ENCODE data around the gene KCNJ15.
"Not testable (repeated sequence)": the region's sequence is repeated elsewhere in the genome, so short reads cannot be mapped to it uniquely, and the experiment has no call there.

The KCNJ15 gene

GRCh38 chr21:38244885-38245869 lies 11.6 kb upstream of the KCNJ15 start:
- DNase-seq, result no peak

DNA sequence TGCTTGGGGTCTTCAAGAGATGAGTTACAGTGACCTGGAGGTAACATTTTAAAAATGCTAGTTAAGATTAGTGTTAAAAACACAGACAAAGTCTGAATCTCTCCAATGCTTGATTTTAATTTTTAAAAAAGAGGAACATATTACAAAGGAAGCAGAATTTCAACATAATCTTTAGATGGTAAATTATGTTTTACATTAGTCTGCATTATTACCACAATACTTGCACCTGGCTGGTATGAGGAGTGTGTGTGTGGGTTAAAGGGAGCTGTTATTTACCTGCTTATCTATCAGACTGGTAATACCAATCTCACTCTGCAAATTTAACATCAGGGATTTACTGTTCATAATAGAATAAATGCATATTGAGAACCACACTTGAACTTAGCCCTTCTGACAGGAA lies 10.3 kb upstream of the KCNJ15 start:
- no peak for DNase-seq

DNA sequence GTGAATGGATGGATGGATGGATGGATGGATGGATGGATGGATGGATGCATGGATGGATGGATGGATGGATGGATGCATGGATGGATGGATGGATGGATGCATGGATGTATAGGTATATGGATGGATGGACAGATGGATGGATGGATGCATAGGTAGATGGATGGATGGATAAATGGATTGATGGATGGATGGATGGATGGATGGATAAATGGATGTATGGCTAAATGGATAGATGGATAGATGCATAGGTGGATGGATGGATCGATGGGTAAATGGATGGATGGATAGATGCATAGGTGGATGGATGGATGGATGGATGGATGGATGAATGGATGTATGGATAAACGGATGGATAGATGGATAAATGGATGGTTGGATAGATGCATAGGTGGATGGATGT lies 9.7 kb upstream of the KCNJ15 start:
- DNase-seq, result not testable (repeated sequence)

- no peak for DNase-seq
Measured at GRCh38 chr21:38247738-38248510, 8.9 kb upstream of the KCNJ15 start.

GRCh38 chr21:38249256-38249655 lies 7.5 kb upstream of the KCNJ15 start:
- no peak for DNase-seq

GRCh38 chr21:38249696-38250278 lies 7.0 kb upstream of the KCNJ15 start:
- no peak for DNase-seq

DNA sequence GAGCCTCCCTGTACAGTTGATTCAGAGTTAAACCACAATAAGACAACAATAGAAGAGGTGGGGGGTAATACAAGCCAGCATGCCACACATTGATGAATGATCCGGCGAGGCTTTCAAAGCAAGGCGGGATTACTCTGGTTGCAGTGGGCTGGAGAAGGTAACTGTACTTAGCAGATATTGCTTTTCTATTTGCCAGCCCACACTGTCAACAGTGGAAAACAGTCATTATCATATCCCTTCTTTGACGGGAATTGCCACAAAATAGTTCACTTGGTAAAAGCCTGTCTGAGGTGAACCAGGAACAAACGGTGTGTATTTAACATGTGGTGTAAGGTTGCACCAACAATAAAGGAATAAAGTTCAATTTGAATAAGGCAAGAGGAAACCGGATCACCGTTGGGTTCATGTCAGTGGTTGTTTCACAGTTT lies 5.8 kb upstream of the KCNJ15 start:
- no peak for DNase-seq

- DNase-seq, result no peak
Measured at GRCh38 chr21:38254970-38255369, 1.8 kb upstream of the KCNJ15 start.

GRCh38 chr21:38255571-38256117 lies 1.1 kb upstream of the KCNJ15 start:
- DNase-seq, result no peak

DNA sequence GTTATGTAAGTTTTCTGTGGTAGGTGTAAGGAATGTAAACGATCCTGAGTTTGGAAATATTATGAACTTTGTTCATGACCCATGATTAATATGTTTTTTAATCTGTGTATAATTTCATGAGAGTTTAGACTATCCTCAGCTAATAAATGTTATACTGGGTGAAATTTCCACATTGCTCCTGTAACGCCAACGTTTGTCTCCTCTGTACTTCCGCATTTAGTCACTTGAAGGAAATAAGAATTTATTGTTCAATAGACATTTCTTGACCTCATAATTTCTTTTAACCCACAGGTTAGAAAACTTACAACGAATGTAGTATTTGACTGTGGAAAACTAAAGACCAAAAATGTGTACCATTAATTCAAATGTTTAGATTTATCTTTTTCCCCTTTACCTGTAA lies 876 bp downstream of the KCNJ15 start:
- no peak for DNase-seq

- DNase-seq, result no peak
Measured at GRCh38 chr21:38258521-38259485, 2.0 kb downstream of the KCNJ15 start.

DNA sequence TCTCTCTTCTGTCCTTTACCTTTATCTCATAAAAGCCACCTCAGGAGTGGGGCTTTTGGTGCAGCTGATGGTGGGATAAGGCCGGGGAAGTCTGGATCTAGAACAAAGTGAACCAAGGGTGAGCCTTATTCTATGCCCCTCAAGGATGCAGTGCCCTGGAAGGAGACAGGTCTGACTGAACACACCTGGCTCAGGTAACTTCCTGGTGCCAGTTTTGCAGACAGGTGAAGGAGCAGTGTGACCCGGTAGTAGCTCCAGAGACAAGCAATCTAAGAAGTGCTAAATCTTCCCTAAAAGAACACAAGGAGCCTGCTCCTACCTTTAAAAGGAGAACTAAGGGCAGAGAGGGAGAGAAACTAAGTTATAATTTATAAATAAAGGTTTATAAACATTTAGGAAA lies 2.9 kb downstream of the KCNJ15 start:
- DNase-seq, result no peak

- DNase-seq, result no peak
Measured at GRCh38 chr21:38260426-38260825, 3.6 kb downstream of the KCNJ15 start.

DNA sequence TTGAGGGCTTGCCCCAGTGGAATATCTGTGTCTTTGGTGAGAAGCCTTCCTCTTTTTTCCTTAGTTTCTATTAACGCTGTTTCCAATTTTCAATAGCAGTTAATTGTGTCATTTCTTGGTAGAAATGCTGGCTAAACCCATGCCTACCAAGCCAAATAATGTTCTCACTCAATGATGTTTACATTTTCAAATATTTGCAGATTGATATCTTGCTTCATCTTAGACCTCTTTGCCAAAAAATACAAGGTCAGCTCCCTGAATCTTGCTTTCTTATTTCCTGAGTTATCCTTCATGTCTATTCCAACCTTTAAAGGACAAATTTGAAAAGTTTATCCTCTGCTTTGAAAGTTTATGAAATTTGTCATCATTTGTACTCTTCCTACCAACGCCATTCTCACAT lies 5.1 kb downstream of the KCNJ15 start:
- DNase-seq, result no peak

DNA sequence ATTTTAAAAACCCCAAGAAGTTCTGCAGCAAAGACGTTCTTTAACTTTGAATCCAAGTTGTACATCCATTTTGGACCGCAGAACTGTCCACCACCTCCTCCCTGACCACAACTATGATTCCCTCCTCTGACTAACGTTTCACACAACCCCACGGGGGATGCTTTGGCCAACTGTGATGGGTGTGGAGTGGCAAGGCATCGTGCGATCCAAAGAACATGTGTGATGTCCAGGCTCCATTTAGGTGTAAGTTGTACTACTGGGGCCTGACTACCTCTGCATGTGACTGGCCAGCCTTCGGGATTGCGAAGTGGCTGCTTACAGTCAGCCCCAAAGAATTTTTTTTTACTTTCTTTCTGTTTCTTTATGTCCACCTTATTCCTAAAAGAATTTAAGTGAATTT lies 6.7 kb downstream of the KCNJ15 start:
- no peak for DNase-seq

GRCh38 chr21:38264571-38264970 lies 7.8 kb downstream of the KCNJ15 start:
- DNase-seq, result no peak

DNA sequence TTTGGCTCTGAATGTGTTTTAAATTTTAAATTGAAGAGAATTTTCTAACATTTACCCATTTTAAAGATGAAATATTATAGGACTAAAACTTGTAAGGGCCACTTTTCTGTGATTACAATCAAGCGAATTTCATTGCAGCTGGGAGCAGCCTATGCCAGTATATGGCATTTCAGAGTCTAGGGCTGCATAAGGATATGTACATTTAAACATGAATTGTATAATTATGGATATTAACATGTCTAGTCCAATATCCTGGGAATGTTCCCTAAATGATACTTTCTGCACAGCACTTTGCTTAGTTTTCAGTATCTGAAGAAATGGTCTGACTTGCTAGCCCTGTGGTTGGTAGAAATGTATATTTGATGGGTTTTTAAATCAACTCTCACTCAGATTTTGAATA lies 8.4 kb downstream of the KCNJ15 start:
- no peak for DNase-seq

- DNase-seq, result no peak
Measured at GRCh38 chr21:38266732-38267131, 9.9 kb downstream of the KCNJ15 start.

DNA sequence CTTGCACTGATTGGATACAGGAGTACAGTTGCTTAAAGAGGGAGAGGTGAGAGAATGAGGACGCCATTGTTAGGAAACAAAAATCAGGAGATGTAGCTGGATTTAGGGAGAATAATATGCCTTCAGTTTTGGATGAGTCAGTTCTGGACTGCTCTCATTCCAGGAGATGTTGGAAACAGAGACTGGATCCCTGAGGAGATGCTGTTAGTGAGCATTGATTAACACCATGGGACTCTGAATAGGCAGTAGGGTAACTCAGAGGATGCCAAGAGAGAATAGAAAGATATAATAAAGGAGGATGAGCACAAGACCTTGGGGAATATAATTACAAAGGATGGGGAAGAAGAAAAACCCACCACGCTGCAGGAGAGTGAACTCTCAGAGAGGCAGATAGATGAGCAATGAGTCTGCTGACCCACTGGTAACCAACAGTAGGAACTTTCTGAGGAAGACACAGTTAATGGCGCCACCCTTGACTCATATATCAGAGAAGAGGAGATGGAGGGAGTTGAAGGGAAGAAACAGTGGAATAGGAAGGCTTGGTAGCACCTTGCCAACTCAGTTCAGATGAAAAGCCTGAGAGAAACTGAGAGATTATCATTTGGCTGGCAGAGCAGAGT lies 10.5 kb downstream of the KCNJ15 start:
- no peak for DNase-seq

DNA sequence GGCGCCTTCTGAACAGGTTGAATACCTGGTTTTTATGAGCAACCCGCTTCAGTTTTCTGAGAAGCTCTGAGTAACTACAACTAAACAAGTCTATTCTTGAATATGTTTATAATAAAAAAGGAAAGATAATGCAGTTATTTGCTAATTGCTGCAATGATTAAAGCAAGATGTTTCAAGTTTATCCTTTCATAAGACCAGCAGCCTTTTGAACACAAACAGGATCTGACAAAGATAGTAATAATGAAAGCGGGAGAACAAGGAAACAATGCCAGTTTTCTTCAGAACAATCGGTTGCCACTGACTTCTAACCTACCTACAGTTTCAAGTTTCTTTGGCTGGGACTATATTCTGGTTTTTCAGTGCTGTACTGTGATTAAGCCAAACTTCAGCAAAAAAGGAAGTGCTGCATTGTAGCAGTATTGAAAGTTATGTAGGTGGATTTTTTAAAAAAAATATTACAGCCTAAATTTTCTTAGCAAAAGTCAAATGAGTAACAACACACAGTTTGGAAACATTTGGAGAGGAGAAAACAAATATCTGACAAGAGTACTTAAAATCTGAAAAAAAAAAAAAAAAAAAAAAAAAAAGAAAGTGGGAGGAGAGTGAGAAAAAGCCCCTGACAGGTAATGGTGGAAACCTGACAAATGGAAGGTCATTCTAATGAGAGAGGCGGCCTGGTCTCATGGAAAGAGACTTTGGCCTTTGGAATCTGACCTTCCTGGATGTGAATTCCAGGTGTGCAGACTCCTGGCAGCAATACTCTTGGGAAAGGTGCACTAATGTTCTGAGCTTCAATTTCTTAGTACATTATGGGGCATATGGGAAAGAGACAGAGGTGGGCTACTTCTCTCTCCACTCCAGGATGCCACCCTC lies 11.4 kb downstream of the KCNJ15 start:
- DNase-seq, result no peak

Data from NCI-H446 (cell line).